H1 (cell line): Measurements from ENCODE around the gene B3GLCT. TPM values are rescaled to one million over a fixed set of nuclear protein-coding genes. Genes with fewer than 3 reads are reported as not detected.

Source experiments
- ATF3 ChIP-seq: IDR thresholded peaks from 2 replicates; pipeline ENCODE4 v1.6.1; 2011; ENCODE audit warnings: low read depth, mild to moderate bottlenecking, low read length; ENCODE audit not compliant: insufficient read depth
- CBX5 ChIP-seq: fragments of 300-800, 300-1000 bp; sonication (generic); IDR thresholded peaks from 2 replicates; pipeline ENCODE4 v1.7.1; 2016; ENCODE audit warnings: antibody characterized with exemption, low read length, low read depth
- CHD7 ChIP-seq: fragments of 300-600 bp; sonication (generic); IDR thresholded peaks from 2 replicates; pipeline ENCODE4 v1.7.1; 2012; ENCODE audit warnings: low read length, moderate library complexity, mild to moderate bottlenecking, inconsistent platforms; ENCODE audit not compliant: insufficient replicate concordance
- E2F6 ChIP-seq: IDR thresholded peaks from 2 replicates; pipeline ENCODE4 v1.6.1; 2012; ENCODE audit warnings: inconsistent platforms
- EGR1 ChIP-seq: IDR thresholded peaks from 2 replicates; pipeline ENCODE4 v1.6.1; 2011; ENCODE audit warnings: low read depth, low read length, borderline replicate concordance
- EZH2 ChIP-seq: fragments of 200-600 bp; sonication (generic); IDR thresholded peaks from 2 replicates; pipeline ENCODE4 v1.7.1; 2012; ENCODE audit warnings: low read depth, mild to moderate bottlenecking, moderate library complexity, low read length, inconsistent platforms; ENCODE audit not compliant: severe bottlenecking
- JUND ChIP-seq: IDR thresholded peaks from 2 replicates; pipeline ENCODE4 v1.6.1; 2011; ENCODE audit warnings: mild to moderate bottlenecking, improper control_type of control experiment, low read length
- KDM1A ChIP-seq: fragments of 200-600, 300-600 bp; sonication (generic); IDR thresholded peaks from 2 replicates; pipeline ENCODE4 v1.7.1; 2016; ENCODE audit warnings: mild to moderate bottlenecking, low read length, borderline replicate concordance
- SIRT6 ChIP-seq: IDR thresholded peaks from one replicate; pipeline ENCODE4 v1.7.1; 2012; ENCODE audit warnings: low read length, inconsistent platforms
- SP4 ChIP-seq: IDR thresholded peaks from 2 replicates; pipeline ENCODE4 v1.6.1; 2012; ENCODE audit warnings: low read length, inconsistent platforms
- ZNF274 ChIP-seq: IDR thresholded peaks from 2 replicates; pipeline ENCODE4 v1.7.0; 2012; ENCODE audit warnings: low read length, borderline replicate concordance; ENCODE audit errors: extremely low read depth
- polyA plus RNA-seq, 7 experiments: library from polyadenylated mRNA; depleted of rRNA in 3 of 7; stranded (reverse) in 5 of 7; unstranded in 2 of 7; fragments of >200 nt in 5 of 7; fragments of 200-250 nt in 2 of 7; gene quantifications; 1 replicate in 5 of 7; 2 replicates in 1 of 7; 4 replicates in 1 of 7; pipeline versions ENCODE4 v1.2.1 to v1.2.3, GENCODE V29; 2011 to 2013; ENCODE audit warnings: missing spikeins in 2 of 7, mixed read lengths in 2 of 7
- total RNA-seq: library from RNA; stranded (reverse); fragmentation: NEBNext Ultra II Directional; extraction: Animal tissue kit (Norgen Biotek cat#: 25700); gene quantifications from 2 replicates; pipeline ENCODE4 v1.2.1, GENCODE V29; 2021

Gene B3GLCT
- total and polyA plus RNA-seq, 2 of the 8 experiments (the other 6 are each of a cell fraction or from before 2014, with no cell fraction given), result 1.5 to 4.1 TPM

GRCh38 chr13:31369213-31369612 lies 169.4 kb downstream of the B3GLCT start (continued):
- TF ChIP-seq CHD7 (no peak), ATF3 (no peak), SIRT6 (no peak), EGR1 (no peak), SP4 (no peak), CBX5 (no peak), EZH2 (no peak), E2F6 (no peak), JUND (no peak), KDM1A (no peak), ZNF274 (no peak)
